Ovary (tissue), 9 donors: ENCODE data around the gene ACTL10. TPM values are rescaled to one million over a fixed set of nuclear protein-coding genes. Genes with fewer than 3 reads are reported as not detected.
"Not testable (repeated sequence)": the region's sequence is repeated elsewhere in the genome, so short reads cannot be mapped to it uniquely, and the experiment has no call there.

Experiments used
- DNase-seq, 5 donors: peaks; one replicate each; pipeline ENCODE4 v3.0.0-alpha.2; 2019 to 2020
- H3K27ac ChIP-seq, 2 donors: fragments of 200-600 bp; one replicate each; pipeline versions ENCODE4 v1.5.1 to v1.8.0; 2019 to 2022
- H3K27me3 ChIP-seq: fragments of 200-600 bp; one replicate; pipeline ENCODE4 v1.8.0; 2022
- H3K36me3 ChIP-seq: fragments of 200-600 bp; sonication (generic); one replicate; pipeline ENCODE4 v1.5.1; 2019
- H3K4me1 ChIP-seq: one replicate; pipeline ENCODE4 v1.8.1; 2013; ENCODE audit warnings: mild to moderate bottlenecking, moderate library complexity; ENCODE audit not compliant: insufficient read depth
- H3K4me3 ChIP-seq: fragments of 200-600 bp; sonication (generic); one replicate; pipeline ENCODE4 v1.5.1; 2017
- H3K9me3 ChIP-seq, 2 donors: fragments of 200-600 bp in 1 of 2; sonication (generic) in 1 of 2; one replicate each; pipeline versions ENCODE4 v1.5.1 to v1.8.1; 2013 to 2019; ENCODE audit warnings: mild to moderate bottlenecking in 1 of 2, moderate library complexity in 1 of 2
- CTCF ChIP-seq, 3 donors: fragments of 450-650 bp in 2 of 3; fragments of 200-600 bp in 1 of 3; IDR thresholded peaks; one replicate each; pipeline versions ENCODE4 v1.5.1 to v1.8.0; 2016 to 2022; ENCODE audit warnings: antibody characterized with exemption in 3 of 3, mild to moderate bottlenecking in 1 of 3
- EP300 ChIP-seq: sonication (generic); formaldehyde crosslinking; IDR thresholded peaks from one replicate; pipeline ENCODE4 v1.6.1; 2017; ENCODE audit warnings: antibody characterized with exemption
- POLR2A ChIP-seq: fragments of 450-650 bp; IDR thresholded peaks from one replicate; pipeline ENCODE4 v1.6.1; 2017; ENCODE audit warnings: antibody characterized with exemption, mild to moderate bottlenecking, moderate library complexity
- WGBS, 3 donors: extraction: QIAGEN DNeasy Blood & Tissue Kit in 1 of 3; methylation state at CpG; one replicate each; pipeline versions ENCODE4 v1.1.5 to v1.1.7; 2013 to 2017; 5-methylcytosine and 5-hydroxymethylcytosine counted together
- intact Hi-C, 4 donors: fragments of 100-400 bp; cut with DNase I; formaldehyde crosslinking; loops; one replicate each; pipeline versions ENCODE4 v1.11.0 to v1.15.1; 2022 to 2023
- polyA plus RNA-seq, 2 donors: library from polyadenylated mRNA; stranded (reverse); fragments of 200-250 nt in 1 of 2; fragments of 350-450 nt in 1 of 2; fragmentation: Illumina TruSeq in 1 of 2; extraction: RNeasy Lipid Tissue Mini Kit (QIAGEN cat#74804) in 1 of 2; gene quantifications; one replicate each; pipeline ENCODE4 v1.2.3, GENCODE V29; 2013 to 2014
- total RNA-seq, 7 donors: library from RNA; depleted of rRNA in 2 of 7; stranded (reverse); fragments of >200 nt in 2 of 7; fragmentation: NEBNext Ultra II Directional in 3 of 7; extraction: Animal tissue kit (Norgen Biotek cat#: 25700) in 3 of 7; gene quantifications; one replicate each; pipeline versions ENCODE4 v1.1.0 to v1.2.4, GENCODE V29; 2016 to 2023
- donor health status: DM: no; HTN: no; CAD: no; lungs with moderate emphysema.
- donor health status: DM: no; HTN: no; CAD: no.
- donor health status: Bipolar disorder and iron deficiency.
- donor health status: DM: yes; HTN: yes; CAD: no.
- donor health status: DM: no; HTN: no; CAD: no.
- donor health status: DM: yes; HTN: yes; CAD: no.

The ACTL10 gene
- total and polyA plus RNA-seq, 9 donors, result 0.59 to 2.4 (median 1.6) TPM; not detected in 1

DNA sequence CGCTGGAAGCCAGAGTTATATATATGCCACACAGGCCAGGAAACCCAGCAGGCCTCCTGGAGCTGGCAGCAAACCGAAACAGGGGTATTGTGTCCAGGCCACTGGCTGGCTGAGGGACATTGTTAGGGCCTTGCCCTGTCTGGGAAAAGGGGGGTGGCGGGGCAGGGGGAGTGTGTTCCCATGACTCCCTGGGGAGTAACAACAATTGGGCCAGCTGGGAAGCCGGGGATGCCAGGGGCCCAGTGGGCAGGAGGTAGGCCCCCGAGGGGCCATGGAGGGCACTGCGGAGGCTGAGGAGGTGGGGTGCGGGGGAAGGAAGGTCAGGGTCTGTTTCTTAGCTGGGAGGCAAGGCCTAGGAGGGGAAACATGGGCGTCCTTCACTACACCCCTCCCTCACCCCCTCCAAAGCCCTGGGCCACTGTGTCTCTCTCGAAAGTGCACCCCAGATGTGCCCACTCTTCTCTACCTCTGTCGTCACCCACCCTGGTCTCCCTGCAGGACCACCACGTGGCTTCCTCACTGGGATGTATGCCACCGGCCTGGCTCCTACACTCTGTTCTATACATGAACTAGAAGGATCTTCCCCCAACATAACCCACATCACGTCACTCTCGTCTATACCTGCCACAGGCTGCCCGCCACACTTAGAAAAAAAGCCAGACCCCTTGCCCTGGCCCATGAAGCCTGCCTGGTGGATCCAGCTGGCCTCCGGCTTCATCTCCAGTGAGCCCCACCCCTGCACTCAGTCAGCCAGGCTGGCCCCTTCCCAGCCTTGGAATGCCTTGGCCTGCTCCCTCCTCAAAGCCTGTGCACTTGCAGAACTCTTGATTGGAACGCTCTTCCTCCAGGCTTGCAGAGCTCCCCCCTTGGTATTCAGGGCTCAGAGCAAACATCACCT, 27.2 kb downstream of the ACTL10 start:
- intact Hi-C loops, result no loop called here
- Histone ChIP-seq H3K27ac (peak overlapping the region; percentile 77 to 86), H3K4me1 (peaks cover 19% of the 10 kb centered on the region), H3K9me3 (no peaks in the 10 kb centered on the region), H3K36me3 (no peaks in the 10 kb centered on the region), H3K27me3 (no peaks in the 10 kb centered on the region), H3K4me3 (no peak overlapping the region)
- WGBS, 3 donors, result 39 to 47% (median 45%) methylated on average over 17 of the region's 17 CpGs
- no peak for TF ChIP-seq CTCF (IDR thresholded peaks at IDR 0.05)
- no peak for TF ChIP-seq POLR2A
- TF ChIP-seq EP300, result no peak
- peak; percentile 81 to 85 (median 83) for DNase-seq

GRCh38 chr20:33694639-33695012, 27.9 kb downstream of the ACTL10 start:
- Histone ChIP-seq H3K27me3 (no peaks in the 10 kb centered on the region), H3K27ac (peak overlapping the region in 1 of 2 donors; percentile 77), H3K36me3 (no peaks in the 10 kb centered on the region), H3K9me3 (no peaks in the 10 kb centered on the region), H3K4me3 (no peak overlapping the region), H3K4me1 (peaks cover 15% of the 10 kb centered on the region)
- TF ChIP-seq CTCF (IDR thresholded peaks at IDR 0.05) (no peak), EP300 (no peak)
- no peak for DNase-seq
- intact Hi-C loops, result no loop called here
- 63 to 66% (median 64%) methylated on average over 6 of the region's 6 CpGs for WGBS, 3 donors

GRCh38 chr20:33696448-33696847, 29.7 kb downstream of the ACTL10 start:
- intact Hi-C loops, result no loop called here

GRCh38 chr20:33697129-33697528, 30.4 kb downstream of the ACTL10 start:
- Histone ChIP-seq H3K9me3 (no peaks in the 10 kb centered on the region), H3K27ac (no peak overlapping the region), H3K4me3 (no peak overlapping the region), H3K36me3 (no peaks in the 10 kb centered on the region), H3K27me3 (no peaks in the 10 kb centered on the region), H3K4me1 (peaks cover 13% of the 10 kb centered on the region)
- WGBS, 3 donors, result 68 to 81% (median 81%) methylated on average over 8 of the region's 8 CpGs
- intact Hi-C loops, result no loop called here
- TF ChIP-seq CTCF (IDR thresholded peaks at IDR 0.05) (no peak), EP300 (no peak), POLR2A (no peak)
- DNase-seq, result peak in 1 of 5 donors; percentile 60

More at GRCh38 chr20:33696448-33696847, 29.7 kb downstream of the ACTL10 start:
- peaks cover 13% of the 10 kb centered on the region for H3K4me1 ChIP-seq
- no peaks in the 10 kb centered on the region for H3K27me3 ChIP-seq
- WGBS, 3 donors, result 74 to 77% (median 76%) methylated on average over 4 of the region's 4 CpGs
- H3K27ac ChIP-seq, result no peak overlapping the region
- no peaks in the 10 kb centered on the region for H3K9me3 ChIP-seq
- H3K36me3 ChIP-seq, result no peaks in the 10 kb centered on the region
- H3K4me3 ChIP-seq, result no peak overlapping the region
- DNase-seq, result no peak
- no peak for TF ChIP-seq CTCF (IDR thresholded peaks at IDR 0.05)
- no peak for TF ChIP-seq POLR2A
- no peak for TF ChIP-seq EP300

- H3K27me3 ChIP-seq, intact Hi-C loops, H3K9me3 ChIP-seq, H3K27ac ChIP-seq, DNase-seq, H3K36me3 ChIP-seq, H3K4me3 ChIP-seq: not testable (repeated sequence)
- peaks cover 18% of the 10 kb centered on the region for H3K4me1 ChIP-seq
- WGBS, 3 donors, result 92 to 98% (median 96%) methylated on average over 11 to 21 of the region's 27 CpGs
Observed at GRCh38 chr20:33698966-33699365, 32.2 kb downstream of the ACTL10 start.

DNA sequence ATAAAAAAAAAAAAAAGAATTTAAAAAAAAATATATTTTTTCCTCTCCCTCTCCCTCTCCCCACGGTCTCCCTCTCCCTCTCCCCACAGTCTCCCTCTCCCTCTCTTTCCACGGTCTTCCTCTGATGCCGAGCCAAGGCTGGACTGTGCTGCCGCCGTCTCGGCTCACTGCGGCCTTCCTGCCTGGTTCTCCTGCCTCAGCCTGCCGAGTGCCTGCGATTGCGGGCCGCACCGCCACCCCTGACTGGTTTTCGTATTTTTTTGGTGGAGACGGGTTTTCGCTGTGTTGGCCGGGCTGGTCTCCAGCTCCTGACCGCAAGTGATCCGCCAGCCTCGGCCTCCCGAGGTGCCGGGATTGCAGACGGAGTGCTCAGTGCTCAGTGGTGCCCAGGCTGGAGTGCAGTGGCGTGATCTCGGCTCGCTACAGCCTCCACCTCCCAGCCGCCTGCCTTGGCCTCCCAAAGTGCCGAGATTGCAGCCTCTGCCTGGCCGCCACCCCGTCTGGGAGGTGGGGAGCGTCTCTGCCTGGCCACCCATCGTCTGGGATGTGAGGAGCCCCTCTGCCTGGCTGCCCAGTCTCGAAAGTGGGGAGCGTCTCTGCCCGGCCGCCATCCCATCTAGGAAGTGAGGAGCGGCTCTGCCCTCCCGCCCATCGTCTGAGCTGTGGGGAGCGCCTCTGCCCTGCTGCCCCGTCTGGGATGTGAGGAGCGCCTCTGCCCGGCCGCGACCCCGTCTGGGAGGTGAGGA, 34.1 kb downstream of the ACTL10 start:
- 95 to 98% (median 96%) methylated on average over 43 to 45 of the region's 45 CpGs for WGBS, 3 donors
- intact Hi-C loops, result not testable (repeated sequence)

More for the DNA sequence above, 34.1 kb downstream of the ACTL10 start:
- not testable (repeated sequence) for H3K4me3 ChIP-seq, H3K9me3 ChIP-seq, H3K36me3 ChIP-seq, H3K27me3 ChIP-seq, DNase-seq, H3K4me1 ChIP-seq, H3K27ac ChIP-seq
